T1000 (cell line): ENCODE results near the gene HSPA1A.
"Not testable (repeated sequence)": the region's sequence is repeated elsewhere in the genome, so short reads cannot be mapped to it uniquely, and the experiment has no call there.

Source experiments
- DNase-seq: peaks from one replicate; lab custom pipeline; 2025; ENCODE audit warnings: mixed read lengths; lab: John Stamatoyannopoulos, UW

HSPA1A gene

GRCh38 chr6:31781244-31782125 lies 33.9 kb upstream of the HSPA1A start:
- DNase-seq = no peak

GRCh38 chr6:31782126-31782855 lies 33.1 kb upstream of the HSPA1A start:
- no peak for DNase-seq

GRCh38 chr6:31784098-31784925 lies 31.0 kb upstream of the HSPA1A start:
- DNase-seq = no peak

DNA sequence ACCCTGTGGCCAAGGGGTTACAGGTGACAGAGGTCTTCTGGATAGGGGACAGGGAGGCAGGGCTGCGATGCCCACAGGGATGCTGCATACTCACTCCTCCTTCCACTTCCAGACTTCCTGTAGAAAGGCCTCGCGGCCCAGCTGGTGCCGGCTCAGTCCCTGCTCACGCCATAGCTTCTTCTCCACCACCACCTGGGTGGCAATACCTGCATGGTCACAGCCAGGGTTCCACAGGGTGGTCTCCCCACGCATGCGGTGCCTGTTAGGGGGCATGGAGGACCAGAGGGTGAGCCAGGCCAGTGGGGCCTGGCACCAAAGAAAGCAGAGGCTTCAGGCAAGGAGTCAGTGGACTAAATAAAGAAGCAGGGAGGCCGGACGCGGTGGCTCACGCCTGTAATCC lies 29.9 kb upstream of the HSPA1A start:
- DNase-seq = no peak

DNA sequence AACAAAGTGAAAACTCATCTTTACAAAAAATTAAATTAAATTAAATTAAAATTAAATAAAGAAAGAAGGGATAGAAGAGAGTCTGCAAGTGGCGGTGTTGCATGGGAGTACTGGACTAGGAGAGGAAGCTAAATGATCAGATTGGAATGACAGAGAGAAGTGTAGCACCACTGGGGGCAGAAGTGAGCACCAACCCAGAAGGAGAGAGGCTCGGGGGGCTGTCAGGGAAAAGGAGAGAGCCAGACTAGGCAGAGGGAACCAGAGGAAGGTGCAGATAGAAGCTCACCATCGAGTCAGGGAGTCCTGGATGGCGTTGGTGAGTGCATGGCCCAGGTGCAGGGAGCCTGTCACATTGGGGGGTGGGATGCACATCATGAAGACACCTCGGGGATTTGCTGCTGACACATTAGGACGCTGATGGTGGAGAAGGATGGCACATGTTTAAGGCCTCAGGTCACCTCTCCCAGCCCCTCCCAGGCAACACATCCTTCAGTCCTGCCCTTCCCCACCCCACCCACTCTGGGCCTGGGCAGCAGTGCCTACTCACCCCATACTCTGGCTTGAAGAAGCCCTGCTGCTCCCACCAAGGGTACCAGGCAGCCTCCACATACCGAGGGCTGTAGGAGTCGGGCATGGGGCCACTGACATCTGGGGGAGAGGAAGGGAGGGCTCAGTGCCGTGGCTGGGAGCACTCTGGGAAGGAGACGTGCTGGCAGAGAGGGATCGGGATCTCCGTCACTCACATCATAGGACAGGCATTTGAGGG lies 23.8 kb upstream of the HSPA1A start:
- no peak for DNase-seq

GRCh38 chr6:31792090-31792374 lies 23.3 kb upstream of the HSPA1A start:
- DNase-seq = no peak

GRCh38 chr6:31792761-31793171 lies 22.6 kb upstream of the HSPA1A start:
- no peak for DNase-seq

GRCh38 chr6:31793927-31794245 lies 21.5 kb upstream of the HSPA1A start:
- not testable (repeated sequence) for DNase-seq

DNA sequence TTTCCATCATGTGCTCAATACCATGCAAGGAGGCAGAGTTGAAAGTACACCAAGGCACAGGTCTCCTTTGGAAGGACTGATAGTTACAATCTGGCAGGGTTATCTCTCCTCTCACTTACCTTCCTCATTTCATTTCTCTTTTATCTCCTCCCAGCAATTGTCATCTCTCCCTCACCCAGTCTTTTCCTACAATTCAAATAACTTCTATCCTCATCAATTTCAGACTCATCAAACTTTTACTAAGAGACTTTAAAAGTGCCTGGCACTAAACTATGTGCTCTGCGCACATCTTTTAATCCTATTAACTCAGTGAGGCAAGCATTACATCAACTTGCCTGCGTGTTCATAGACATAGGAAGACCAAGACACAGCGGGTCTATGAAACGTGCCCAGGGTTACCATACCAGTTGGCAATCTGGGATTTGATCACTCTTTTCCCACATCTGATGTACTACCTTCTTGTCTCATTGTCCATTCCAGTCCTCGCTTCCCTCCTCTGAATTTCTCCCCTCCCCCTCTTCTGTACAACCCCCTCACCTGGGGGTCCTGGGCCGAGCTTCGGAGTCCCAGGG lies 21.0 kb upstream of the HSPA1A start:
- no peak for DNase-seq

- peak; percentile 55 for DNase-seq
These were observed 20.3 kb upstream of the HSPA1A start for GRCh38 chr6:31794866-31795615.

GRCh38 chr6:31795616-31796298 lies 19.6 kb upstream of the HSPA1A start, which contains the start of gene VARS1:
TSS of gene VARS1 (minus strand) at chr6:31795752. CDS start at chr6:31795217, 535 bp downstream.
- DNase-seq = peak; percentile 82

DNA sequence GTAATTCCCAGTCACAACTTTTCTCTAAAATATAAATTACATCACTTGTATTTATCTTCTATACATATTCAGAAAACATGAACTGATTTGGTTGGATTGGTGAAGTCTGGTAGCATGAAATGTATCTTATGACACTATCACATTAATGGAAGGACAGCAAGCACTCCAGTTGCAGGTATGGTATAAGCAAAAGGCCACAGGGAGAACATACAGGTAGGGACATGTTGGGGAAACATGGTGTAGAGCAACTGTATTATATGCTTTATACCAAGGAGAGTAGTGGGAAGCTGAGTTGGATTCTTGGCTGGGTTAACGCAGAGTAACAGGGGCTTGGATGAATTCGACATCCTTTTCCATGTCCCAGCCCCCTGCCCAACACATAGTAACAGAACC lies 18.4 kb upstream of the HSPA1A start:
- DNase-seq = no peak

DNA sequence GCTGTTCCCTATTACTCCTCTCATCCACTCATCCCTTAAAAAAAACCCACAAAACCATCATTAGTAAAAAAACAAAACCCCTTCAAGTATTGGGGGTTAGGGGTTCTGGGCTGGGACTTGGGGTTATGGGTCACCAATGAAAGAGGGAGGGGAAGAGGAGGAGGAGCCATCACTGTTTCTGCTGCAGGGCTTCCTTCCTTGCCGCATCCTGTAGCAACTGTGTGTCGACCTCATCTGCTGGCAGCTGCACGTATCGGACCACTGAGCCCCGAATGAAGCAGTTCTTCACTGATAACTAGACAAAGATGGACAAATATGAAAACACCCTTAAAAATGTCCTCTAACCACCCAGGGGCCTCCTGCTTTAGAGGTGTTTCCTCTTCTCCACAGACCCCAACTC lies 17.8 kb upstream of the HSPA1A start:
- no peak for DNase-seq

- no peak for DNase-seq
These were observed 15.6 kb upstream of the HSPA1A start for GRCh38 chr6:31799781-31800180.

- not testable (repeated sequence) for DNase-seq
These were observed 14.1 kb upstream of the HSPA1A start for GRCh38 chr6:31801031-31801927.

- DNase-seq = no peak
These were observed 9.3 kb upstream of the HSPA1A start for GRCh38 chr6:31805939-31806469.

GRCh38 chr6:31806470-31807272 lies 8.7 kb upstream of the HSPA1A start, which contains the start of gene LSM2:
TSS of gene LSM2 (minus strand) at chr6:31806966. CDS start at chr6:31806757, 209 bp downstream.
- DNase-seq = peak; percentile 96

GRCh38 chr6:31808599-31808998 lies 6.7 kb upstream of the HSPA1A start:
- DNase-seq = not testable (repeated sequence)
